K562 (cell line): ENCODE data around the gene CBLIF. TPM values are rescaled to one million over a fixed set of nuclear protein-coding genes. Genes with fewer than 3 reads are reported as not detected.

Experiments used
- ATF7 ChIP-seq: fragments of 450-650 bp; IDR thresholded peaks from 2 replicates; pipeline ENCODE4 v1.7.1; 2014; ENCODE audit warnings: mild to moderate bottlenecking, moderate library complexity
- BRD4 ChIP-seq: fragments of 200-600 bp; sonication (generic); IDR thresholded peaks from 2 replicates; pipeline ENCODE4 v1.6.1; 2017; ENCODE audit warnings: inconsistent platforms
- E2F5 ChIP-seq: sonication (generic); formaldehyde crosslinking; IDR thresholded peaks from 2 replicates; pipeline ENCODE4 v1.8.0; 2022; ENCODE audit warnings: mild to moderate bottlenecking, missing genetic modification reagents
- EHMT2 ChIP-seq: fragments of 450-650 bp; IDR thresholded peaks from 2 replicates; pipeline ENCODE4 v1.6.1; 2018; ENCODE audit warnings: antibody characterized with exemption
- GABPA ChIP-seq: fragments of 200-800 bp; sonication (Bioruptor generic); conservative IDR thresholded peaks from 2 replicates; pipeline ENCODE4 v1.6.1; 2016; ENCODE audit warnings: low read depth, missing genetic modification characterization, missing compliant biosample characterization
- MAFF ChIP-seq: IDR thresholded peaks from 2 replicates; pipeline ENCODE4 v1.6.1; 2012; ENCODE audit warnings: low read length, improper control_type of control experiment
- MAFG ChIP-seq: fragments of 450-650 bp; conservative IDR thresholded peaks from 2 replicates; pipeline ENCODE4 v1.6.1; 2016; ENCODE audit warnings: missing genetic modification characterization, missing compliant biosample characterization
- MYBL2 ChIP-seq, 2 experiments: fragments of 450-650 bp in 1 of 2; sonication (generic) in 1 of 2; formaldehyde crosslinking in 1 of 2; IDR thresholded peaks; 2 replicates each; pipeline versions ENCODE4 v1.6.1 to v1.8.1; 2017 to 2022; ENCODE audit warnings: borderline replicate concordance in 1 of 2, inconsistent platforms in 1 of 2, low read depth in 1 of 2, mild to moderate bottlenecking in 1 of 2, missing genetic modification reagents in 1 of 2, moderate library complexity in 1 of 2
- NFRKB ChIP-seq: fragments of 450-650 bp; IDR thresholded peaks from 2 replicates; pipeline ENCODE4 v1.6.1; 2016; ENCODE audit warnings: low read depth
- NRF1 ChIP-seq, 2 experiments: fragments of 450-650 bp; IDR thresholded peaks in 1 of 2; conservative IDR thresholded peaks in 1 of 2; 2 replicates each; pipeline ENCODE4 v1.6.1; 2014; ENCODE audit warnings: mild to moderate bottlenecking in 2 of 2
- SMARCA4 ChIP-seq: fragments of 450-650 bp; IDR thresholded peaks from 2 replicates; pipeline ENCODE4 v1.6.1; 2016
- SNAPC5 ChIP-seq: fragments of 250-450 bp; sonication (Bioruptor Pico); IDR thresholded peaks from 2 replicates; pipeline ENCODE4 v1.8.0; 2021; ENCODE audit warnings: moderate library complexity, mild to moderate bottlenecking, inconsistent platforms
- SRF ChIP-seq, 2 experiments: fragments of 250-450, 450-650 bp in 1 of 2; sonication (Bioruptor Pico) in 1 of 2; sonication (generic) in 1 of 2; formaldehyde crosslinking; IDR thresholded peaks; 2 replicates each; pipeline versions ENCODE4 v1.5.0 to v1.5.1; 2020 to 2022; ENCODE audit warnings: mild to moderate bottlenecking in 1 of 2, missing genetic modification reagents in 1 of 2
- TCF7L2 ChIP-seq: fragments of 150-350 bp; IDR thresholded peaks from 2 replicates; pipeline ENCODE4 v1.6.1; 2016; ENCODE audit warnings: low read depth, mild to moderate bottlenecking, low read length, moderate library complexity
- TOE1 ChIP-seq, 2 experiments: fragments of 450-650 bp in 1 of 2; sonication (generic) in 1 of 2; formaldehyde crosslinking in 1 of 2; IDR thresholded peaks; 2 replicates each; pipeline versions ENCODE4 v1.7.1 to v1.8.0; 2016 to 2022; ENCODE audit warnings: borderline replicate concordance in 2 of 2, mild to moderate bottlenecking in 2 of 2, antibody characterized with exemption in 1 of 2, inconsistent platforms in 1 of 2, low read depth in 1 of 2, missing genetic modification reagents in 1 of 2, moderate library complexity in 1 of 2
- YY1 ChIP-seq, 3 experiments: IDR thresholded peaks; 2 replicates each; pipeline ENCODE4 v1.6.1; 2011; ENCODE audit warnings: low read length in 2 of 3, mild to moderate bottlenecking in 2 of 3, moderate library complexity in 2 of 3, borderline replicate concordance in 1 of 3, control low read depth in 1 of 3, low read depth in 1 of 3; ENCODE audit not compliant: insufficient read depth in 3 of 3, insufficient replicate concordance in 2 of 3, control insufficient read depth in 1 of 3, insufficient read length in 1 of 3; ENCODE audit errors: extremely low read depth in 1 of 3
- ZMIZ1 ChIP-seq, 2 experiments: fragments of 150-350 bp in 1 of 2; IDR thresholded peaks; 2 replicates each; pipeline ENCODE4 v1.6.1; 2012 to 2016; ENCODE audit warnings: low read depth in 2 of 2, low read length in 2 of 2, mild to moderate bottlenecking in 1 of 2, moderate library complexity in 1 of 2
- ZNF197 ChIP-seq: fragments of 200-800 bp; sonication (Bioruptor generic); IDR thresholded peaks from 2 replicates; pipeline ENCODE4 v1.6.1; 2016; ENCODE audit warnings: low read depth, missing genetic modification characterization, missing compliant biosample characterization
- ZNF347 ChIP-seq: fragments of 450-650 bp; formaldehyde crosslinking; IDR thresholded peaks from 2 replicates; pipeline ENCODE4 v1.4.0; 2020; ENCODE audit warnings: low read depth, mild to moderate bottlenecking, moderate library complexity
- polyA plus RNA-seq, 8 experiments: library from polyadenylated mRNA; depleted of rRNA in 4 of 8; stranded (reverse) in 5 of 8; unstranded in 3 of 8; fragments of >200 nt; fragmentation: Nextera tagmentation in 2 of 8; fragmentation: Illumina TruSeq in 1 of 8; extraction: Ambion mirVana in 2 of 8; extraction: Trizol in 1 of 8; gene quantifications; 2 replicates each; pipeline versions ENCODE4 v1.2.1 to v1.2.3, GENCODE V29; 2011 to 2014; ENCODE audit warnings: inconsistent platforms in 1 of 8, missing spikeins in 1 of 8
- total RNA-seq, 7 experiments: library from RNA; depleted of rRNA in 6 of 7; stranded (reverse); fragments of >200 nt in 6 of 7; fragmentation: Illumina TruSeq in 2 of 7; extraction: Trizol in 2 of 7; gene quantifications; 2 replicates each; pipeline versions ENCODE4 v1.2.1 to v1.2.3, GENCODE V29; 2011 to 2021; ENCODE audit warnings: low replicate concordance in 1 of 7

The CBLIF gene
- total and polyA plus RNA-seq, 9 of the 15 experiments (the other 6 are each of a cell fraction or from before 2014, with no cell fraction given): 0.07 to 0.83 (median 0.54) TPM

GRCh38 chr11:59891781-59892181, 46.5 kb upstream of the CBLIF start (continued):
- TF ChIP-seq YY1 (IDR thresholded peaks at IDR 0.05; ENCODE audit: borderline replicate concordance in 1 of 3, control insufficient read depth in 1 of 3, extremely low read depth in 1 of 3, insufficient read depth in 3 of 3, insufficient read length in 1 of 3, insufficient replicate concordance in 2 of 3, low read depth in 1 of 3, low read length in 2 of 3) (peak in 2 of 3 experiments; percentile 22 to 79), MAFG (peak; percentile 77), MAFF (peak; percentile 49; the same call in 1 of the 2 replicates), TOE1 (IDR thresholded peaks at IDR 0.05; ENCODE audit: borderline replicate concordance) (0 out of 2 replicates have a peak, but pooled peaks have one; percentile 22), TOE1 (CRISPR knock-in tag; IDR thresholded peaks at IDR 0.05; ENCODE audit: borderline replicate concordance, low read depth) (no peak), SMARCA4 (0 out of 2 replicates have a peak, but pooled peaks have one; percentile 30), E2F5 (no peak), ZNF197 (no peak), SNAPC5 (CRISPR knock-in tag) (no peak), BRD4 (no peak), NRF1 (conservative IDR thresholded peaks at IDR 0.05 in 1 of 2, IDR thresholded peaks at IDR 0.05 in 1 of 2) (peak; percentile 56 to 60), NFRKB (no peak), GABPA (tag) (0 out of 2 replicates have a peak, but pooled peaks have one; percentile 22), SRF (CRISPR knock-in tag; IDR thresholded peaks at IDR 0.05) (no peak), ZNF347 (no peak), ATF7 (peak; percentile 59), EHMT2 (peak; percentile 19; the same call in 1 of the 2 replicates), MYBL2 (IDR thresholded peaks at IDR 0.05; ENCODE audit: low read depth) (no peak), MYBL2 (CRISPR knock-in tag; IDR thresholded peaks at IDR 0.05; ENCODE audit: borderline replicate concordance) (no peak), ZMIZ1 (IDR thresholded peaks at IDR 0.05; ENCODE audit: low read depth in 2 of 2, low read length in 2 of 2) (no peak), TCF7L2 (no peak)
